HCT116 (cell line): ENCODE data around the gene SLC15A3.

Experiments
- ATF3 ChIP-seq: IDR thresholded peaks from 2 replicates; pipeline ENCODE4 v1.6.1; 2012
- CTCF ChIP-seq, 3 experiments: fragments of 200-600 bp in 1 of 3; sonication (generic) in 1 of 3; IDR thresholded peaks in 2 of 3; conservative IDR thresholded peaks in 1 of 3; 2 replicates each; pipeline ENCODE4 v1.5.1; 2012 to 2017; ENCODE audit warnings: low read depth in 2 of 3, low read length in 2 of 3, antibody characterized with exemption in 1 of 3, borderline replicate concordance in 1 of 3, control low read depth in 1 of 3, mild to moderate bottlenecking in 1 of 3, mixed read lengths in 1 of 3, mixed run types in 1 of 3, moderate library complexity in 1 of 3; ENCODE audit not compliant: insufficient read depth in 1 of 3
- POLR2A ChIP-seq: IDR thresholded peaks from 2 replicates; pipeline ENCODE4 v1.7.0; 2011; ENCODE audit warnings: borderline replicate concordance; ENCODE audit not compliant: insufficient read depth, insufficient read length; ENCODE audit errors: extremely low read depth
- POLR2AphosphoS5 ChIP-seq: IDR thresholded peaks from 2 replicates; pipeline ENCODE4 v1.6.1; 2011; ENCODE audit warnings: mild to moderate bottlenecking, low read depth, low read length, moderate library complexity
- ZFX ChIP-seq: fragments of 450-650 bp; IDR thresholded peaks from 2 replicates; pipeline ENCODE4 v1.6.1; 2017

- TF ChIP-seq POLR2A (no peak), POLR2AphosphoS5 (no peak), ZFX (no peak), CTCF (IDR thresholded peaks at IDR 0.05 in 2 of 3, conservative IDR thresholded peaks at IDR 0.05 in 1 of 3; ENCODE audit: borderline replicate concordance in 1 of 3, insufficient read depth in 1 of 3, low read depth in 2 of 3, low read length in 2 of 3) (no peak), ATF3 (no peak)
Measured at GRCh38 chr11:60957188-60957587, 5.2 kb upstream of the SLC15A3 start.
